Stimulated activated naive CD8-positive, alpha-beta T cell treated with anti-CD3 and anti-CD28 coated beads, Interleukin-15, Interleukin-2, amounts not matched to agents 100 ng/mL and 50 ng/mL, for 24 hours (primary cell): Measurements from ENCODE around the gene PRDM16.

Source experiments
- H3K27ac Mint-ChIP-seq: one replicate; pipeline ENCODE4 v1.8.0; 2021; ENCODE audit warnings: mild to moderate bottlenecking, mixed read lengths
- H3K27me3 Mint-ChIP-seq: one replicate; pipeline ENCODE4 v1.8.0; 2021; ENCODE audit warnings: mixed read lengths
- H3K36me3 Mint-ChIP-seq: one replicate; pipeline ENCODE4 v1.8.0; 2021; ENCODE audit warnings: low read depth, mixed read lengths
- H3K4me1 Mint-ChIP-seq: one replicate; pipeline ENCODE4 v1.8.0; 2021; ENCODE audit warnings: low read depth, mixed read lengths
- H3K4me3 Mint-ChIP-seq: one replicate; pipeline ENCODE4 v1.8.0; 2021; ENCODE audit warnings: mild to moderate bottlenecking, mixed read lengths
- H3K9me3 Mint-ChIP-seq: one replicate; pipeline ENCODE4 v1.8.0; 2021; ENCODE audit warnings: mixed read lengths

The PRDM16 gene

DNA sequence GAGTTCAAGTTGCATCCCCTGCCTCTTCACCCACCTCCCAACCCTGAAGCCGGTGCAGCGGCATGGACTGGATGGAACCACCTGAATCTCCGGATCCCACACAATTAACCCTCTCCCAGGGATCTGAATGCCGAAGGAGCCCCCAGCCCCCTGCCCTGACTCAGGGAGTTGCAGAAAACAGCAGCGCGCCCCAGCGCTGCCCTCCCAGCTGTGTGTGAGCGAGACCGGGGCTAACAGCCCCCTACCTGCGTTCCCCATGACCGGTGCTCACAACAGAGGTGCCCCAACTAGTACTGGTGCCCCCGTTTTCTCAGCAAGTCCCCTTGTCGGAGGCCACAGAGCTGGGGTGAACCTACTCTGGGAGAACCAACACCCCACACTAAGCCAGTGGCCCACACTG is 136.8 kb downstream of the PRDM16 start:
- no peak overlapping the region for H3K4me3 Mint-ChIP-seq
- H3K9me3 Mint-ChIP-seq = no peaks in the 10 kb centered on the region
- H3K27ac Mint-ChIP-seq = no peak overlapping the region
- no peaks in the 10 kb centered on the region for H3K36me3 Mint-ChIP-seq
- no peaks in the 10 kb centered on the region for H3K4me1 Mint-ChIP-seq
- H3K27me3 Mint-ChIP-seq = no peaks in the 10 kb centered on the region

DNA sequence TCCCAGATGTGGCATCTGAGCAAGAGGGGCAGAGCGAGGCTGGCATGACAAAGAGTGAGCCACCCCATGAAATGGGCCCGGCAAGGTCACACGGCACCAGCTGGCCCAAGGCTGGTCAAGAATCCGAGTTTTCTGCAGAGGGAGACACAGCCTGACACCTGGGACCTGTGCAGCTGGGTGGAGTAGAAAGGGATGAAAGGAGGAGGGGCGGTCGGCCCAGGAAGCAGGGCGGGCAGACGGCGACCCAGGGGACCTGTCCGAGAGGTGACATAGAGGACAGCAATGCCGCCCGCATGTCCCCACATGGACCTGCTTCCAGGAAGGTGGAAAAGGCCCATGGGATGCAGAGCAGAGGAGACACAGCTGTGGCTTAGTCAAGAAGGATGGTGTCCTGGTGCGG is 137.7 kb downstream of the PRDM16 start:
- Mint-ChIP-seq H3K4me1 (no peaks in the 10 kb centered on the region), H3K27ac (no peak overlapping the region), H3K27me3 (no peaks in the 10 kb centered on the region), H3K4me3 (no peak overlapping the region), H3K9me3 (no peaks in the 10 kb centered on the region), H3K36me3 (no peaks in the 10 kb centered on the region)

DNA sequence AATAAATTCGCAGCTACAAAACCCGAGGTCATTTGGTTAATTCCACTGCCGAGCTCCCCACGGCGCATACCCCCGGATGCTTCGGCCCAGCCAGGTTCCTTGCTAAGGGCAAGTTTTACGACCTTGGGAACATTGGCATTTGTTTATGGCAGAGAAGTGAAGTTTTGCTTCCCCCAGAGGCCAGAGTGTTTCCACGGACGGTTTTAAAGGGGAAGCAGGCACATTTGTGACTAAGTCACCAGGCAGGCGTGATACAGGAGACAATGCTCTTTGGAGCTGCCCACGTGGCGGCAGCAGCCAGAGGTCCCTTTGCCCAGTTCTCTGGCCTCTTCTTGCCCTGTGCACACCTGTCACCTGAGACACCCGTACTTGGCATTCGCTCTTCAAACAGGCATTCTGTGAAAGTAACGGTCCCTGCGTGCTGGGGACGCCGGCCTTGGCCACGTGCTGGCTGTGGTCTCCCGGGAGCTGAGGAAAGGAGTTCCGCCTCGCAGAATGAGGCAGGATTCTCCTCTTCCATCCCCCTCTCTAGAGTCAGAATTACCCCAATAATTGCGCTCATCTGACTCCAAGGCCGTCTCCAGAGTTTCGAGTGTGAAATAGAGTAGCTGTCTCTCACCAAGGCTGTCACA is 138.3 kb downstream of the PRDM16 start:
- no peak overlapping the region for H3K4me3 Mint-ChIP-seq
- no peaks in the 10 kb centered on the region for H3K27me3 Mint-ChIP-seq
- no peak overlapping the region for H3K27ac Mint-ChIP-seq

DNA sequence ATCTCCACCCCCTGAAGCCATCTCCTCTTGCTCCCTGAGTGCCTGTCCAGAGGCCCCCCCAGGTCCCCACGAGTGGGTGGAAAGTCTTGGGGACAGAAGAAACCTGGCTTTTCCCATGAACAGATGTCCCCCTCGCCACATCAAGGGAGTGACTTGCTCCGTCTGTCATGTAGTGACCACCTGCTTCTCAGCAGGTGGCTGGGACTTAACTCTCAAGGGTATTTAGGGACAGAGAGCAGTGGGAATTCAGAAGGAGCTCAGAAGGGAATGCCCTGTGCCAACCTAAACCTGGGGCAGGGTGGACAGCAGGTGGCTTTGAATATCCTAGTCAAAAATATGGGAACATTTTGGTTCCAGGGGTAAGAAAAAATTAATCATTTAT is 139.8 kb downstream of the PRDM16 start:
- H3K4me1 Mint-ChIP-seq = no peaks in the 10 kb centered on the region
- no peak overlapping the region for H3K4me3 Mint-ChIP-seq
- H3K9me3 Mint-ChIP-seq = no peaks in the 10 kb centered on the region
- no peaks in the 10 kb centered on the region for H3K36me3 Mint-ChIP-seq
- H3K27me3 Mint-ChIP-seq = no peaks in the 10 kb centered on the region
- no peak overlapping the region for H3K27ac Mint-ChIP-seq

More for the DNA sequence above, 138.3 kb downstream of the PRDM16 start:
- no peaks in the 10 kb centered on the region for H3K9me3 Mint-ChIP-seq
- no peaks in the 10 kb centered on the region for H3K36me3 Mint-ChIP-seq
- H3K4me1 Mint-ChIP-seq = no peaks in the 10 kb centered on the region

DNA sequence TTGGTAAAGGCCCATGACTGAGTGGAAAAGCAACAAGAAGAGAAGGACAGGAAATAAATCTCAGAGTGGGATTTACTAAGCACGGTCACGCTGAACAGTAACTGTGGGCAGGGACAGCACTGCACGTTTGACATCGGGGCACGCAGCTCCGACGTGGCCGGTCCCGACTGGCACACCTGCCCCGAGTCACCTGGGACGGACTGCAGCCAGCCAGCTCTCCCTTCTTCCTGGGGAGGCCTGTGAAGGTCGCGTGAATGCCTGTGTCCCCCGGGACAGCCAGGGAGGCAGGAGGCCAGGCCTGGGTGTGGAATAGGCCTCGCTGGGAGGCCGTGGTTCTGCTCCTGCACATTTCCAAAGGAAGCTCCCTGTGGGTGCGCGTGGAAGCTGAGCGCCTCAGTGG is 140.2 kb downstream of the PRDM16 start:
- H3K4me3 Mint-ChIP-seq = no peak overlapping the region
- no peaks in the 10 kb centered on the region for H3K27me3 Mint-ChIP-seq
- H3K27ac Mint-ChIP-seq = no peak overlapping the region
- no peaks in the 10 kb centered on the region for H3K4me1 Mint-ChIP-seq
- no peaks in the 10 kb centered on the region for H3K36me3 Mint-ChIP-seq
- no peaks in the 10 kb centered on the region for H3K9me3 Mint-ChIP-seq

DNA sequence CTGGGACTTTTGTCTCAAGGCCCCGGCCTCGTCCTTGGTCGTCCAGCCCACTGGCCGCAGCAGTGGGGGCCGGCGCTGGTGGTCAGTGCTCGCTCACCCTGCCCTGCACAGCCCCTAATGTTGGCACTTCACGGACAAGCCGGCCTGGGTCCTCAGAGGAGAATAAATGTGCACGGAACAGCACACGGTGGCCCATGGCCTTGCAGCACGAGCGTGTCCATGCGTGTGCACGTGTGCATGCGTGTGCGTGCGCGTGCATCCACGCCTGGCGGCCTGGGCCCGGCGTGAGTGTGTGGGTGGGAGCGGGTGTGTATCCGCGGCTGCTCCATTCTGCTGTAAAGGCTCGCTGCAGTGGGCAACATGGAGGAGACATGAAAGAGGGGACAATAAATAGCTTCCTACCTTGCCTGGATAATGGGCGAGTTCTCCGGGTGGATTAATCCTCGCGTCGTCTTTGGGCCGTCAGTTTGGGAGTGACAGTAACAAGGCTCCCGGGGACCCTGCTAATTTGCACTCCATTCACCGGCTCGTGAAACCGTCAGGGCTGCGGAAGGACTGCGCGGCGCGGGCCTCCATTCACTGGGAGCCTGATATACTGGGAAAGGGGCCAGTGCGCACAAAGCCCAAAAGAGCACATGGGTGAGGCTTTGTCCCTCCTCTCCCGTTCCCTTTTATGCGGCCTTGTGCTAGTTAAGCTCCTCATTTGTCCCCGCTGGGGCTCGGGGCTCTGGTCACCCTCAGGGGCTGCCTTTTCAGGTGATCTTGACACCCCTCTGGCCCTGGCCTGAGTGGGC is 142.8 kb downstream of the PRDM16 start:
- no peaks in the 10 kb centered on the region for H3K27me3 Mint-ChIP-seq
- H3K27ac Mint-ChIP-seq = no peak overlapping the region
- H3K36me3 Mint-ChIP-seq = no peaks in the 10 kb centered on the region
- H3K4me1 Mint-ChIP-seq = no peaks in the 10 kb centered on the region
- H3K4me3 Mint-ChIP-seq = no peak overlapping the region
- no peaks in the 10 kb centered on the region for H3K9me3 Mint-ChIP-seq

DNA sequence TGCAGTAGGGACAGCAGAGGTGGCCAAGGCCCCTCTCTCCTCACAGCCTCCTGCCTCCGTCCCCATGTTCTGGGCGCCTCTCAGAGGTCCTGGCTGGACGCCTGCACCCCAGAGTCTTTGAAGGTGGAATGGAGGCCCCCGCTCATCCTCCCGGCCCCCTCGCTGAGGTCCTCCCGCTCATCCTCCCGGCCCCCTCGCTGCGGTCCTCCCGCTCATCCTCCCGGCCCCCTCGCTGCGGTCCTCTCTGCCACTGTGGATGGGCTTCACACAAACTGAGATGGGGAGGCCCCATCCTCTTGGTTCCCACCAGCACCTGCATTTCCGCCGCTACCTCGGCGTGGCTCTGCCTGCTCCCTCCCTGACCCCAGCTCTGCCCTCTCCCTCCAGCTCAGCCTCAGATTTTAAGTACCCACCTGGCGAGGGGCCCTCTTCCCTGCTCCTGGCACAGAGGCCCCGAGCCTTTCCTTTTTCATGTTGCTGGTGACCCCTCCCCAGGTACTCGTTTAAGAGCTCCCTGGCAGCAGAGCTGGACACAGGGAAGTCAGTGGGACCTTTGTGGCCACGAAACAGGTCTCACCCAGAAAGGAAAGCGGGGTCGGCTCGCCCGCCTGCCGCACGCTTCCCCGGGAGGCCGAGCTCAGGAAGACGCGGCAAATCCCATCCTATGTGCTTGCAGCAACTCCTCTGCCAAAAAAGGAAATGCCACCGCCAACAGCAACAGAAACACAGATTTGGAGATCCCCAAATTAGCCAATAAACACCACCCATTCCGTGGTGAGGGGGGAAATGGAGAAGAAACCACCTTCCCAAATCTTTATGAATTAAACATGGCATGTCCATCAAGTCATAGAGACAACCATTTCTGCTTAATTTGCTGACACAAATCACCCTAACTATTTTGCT is 143.7 kb downstream of the PRDM16 start:
- no peaks in the 10 kb centered on the region for H3K4me1 Mint-ChIP-seq
- H3K4me3 Mint-ChIP-seq = no peak overlapping the region
- H3K27me3 Mint-ChIP-seq = no peaks in the 10 kb centered on the region
- H3K9me3 Mint-ChIP-seq = no peaks in the 10 kb centered on the region
- no peaks in the 10 kb centered on the region for H3K36me3 Mint-ChIP-seq
- H3K27ac Mint-ChIP-seq = no peak overlapping the region

DNA sequence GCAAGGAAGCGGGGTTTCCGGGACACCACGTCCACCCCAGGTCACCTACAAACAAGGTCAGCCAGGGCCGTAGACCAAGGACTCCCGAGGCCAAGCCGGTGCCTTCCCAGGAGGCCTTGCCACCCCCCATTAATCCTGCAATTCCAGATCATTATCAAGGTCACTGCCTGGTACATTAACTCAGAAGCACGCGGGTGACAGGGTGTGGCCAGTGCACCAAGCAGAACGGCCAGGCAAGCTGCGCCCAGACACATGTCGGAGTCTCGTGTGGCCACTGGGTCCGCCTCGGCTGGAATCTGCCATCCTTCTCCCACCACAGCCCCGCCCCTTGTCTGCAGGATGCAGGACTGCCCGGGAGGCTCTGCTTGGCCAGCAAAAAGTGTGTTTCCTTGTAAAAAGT is 144.7 kb downstream of the PRDM16 start:
- H3K4me1 Mint-ChIP-seq = no peaks in the 10 kb centered on the region
- H3K27ac Mint-ChIP-seq = no peak overlapping the region
- no peaks in the 10 kb centered on the region for H3K27me3 Mint-ChIP-seq
- H3K9me3 Mint-ChIP-seq = no peaks in the 10 kb centered on the region
- H3K36me3 Mint-ChIP-seq = no peaks in the 10 kb centered on the region
- H3K4me3 Mint-ChIP-seq = no peak overlapping the region

DNA sequence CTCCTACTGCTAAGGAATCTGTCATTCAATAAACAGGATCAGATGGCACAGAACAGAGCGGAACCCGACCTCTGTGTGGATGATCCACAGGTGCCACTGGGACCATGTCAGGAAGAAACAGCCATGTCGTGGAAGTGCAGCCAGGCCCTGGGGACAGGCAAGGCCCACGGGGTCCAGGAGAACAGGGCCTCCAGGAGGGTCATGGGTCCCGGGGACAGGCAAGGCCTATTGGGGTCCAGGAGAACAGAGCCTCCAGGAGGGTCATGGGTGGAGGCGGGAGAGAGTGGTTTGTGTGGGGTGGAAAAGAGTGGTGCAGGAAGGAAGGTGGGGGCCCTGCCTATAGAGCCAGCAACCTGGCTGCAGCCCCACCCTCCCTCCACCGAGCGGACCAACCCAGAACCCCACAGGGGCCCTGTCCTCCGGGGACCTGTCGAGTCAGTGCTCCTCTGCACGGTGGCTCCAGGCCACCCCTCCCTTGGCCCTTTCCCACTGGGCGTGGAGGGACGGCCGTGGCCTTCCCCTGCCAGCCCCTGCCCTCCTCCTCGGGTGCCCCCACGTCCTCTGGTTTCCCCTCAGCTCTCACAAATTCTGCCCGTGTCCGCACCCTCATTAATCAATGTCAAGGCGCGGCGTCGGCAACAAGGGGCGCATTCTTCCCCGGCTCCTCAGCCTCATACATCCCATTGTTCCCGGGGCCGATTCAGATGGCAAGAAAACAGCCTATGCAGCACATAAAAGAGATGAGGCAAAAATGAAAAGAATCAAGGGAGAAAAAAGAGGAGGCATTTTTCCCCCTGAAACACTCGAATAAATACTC is 146.4 kb downstream of the PRDM16 start:
- H3K36me3 Mint-ChIP-seq = no peaks in the 10 kb centered on the region
- no peaks in the 10 kb centered on the region for H3K9me3 Mint-ChIP-seq
- H3K27ac Mint-ChIP-seq = no peak overlapping the region
- H3K4me1 Mint-ChIP-seq = no peaks in the 10 kb centered on the region
- no peak overlapping the region for H3K4me3 Mint-ChIP-seq
- H3K27me3 Mint-ChIP-seq = no peaks in the 10 kb centered on the region

DNA sequence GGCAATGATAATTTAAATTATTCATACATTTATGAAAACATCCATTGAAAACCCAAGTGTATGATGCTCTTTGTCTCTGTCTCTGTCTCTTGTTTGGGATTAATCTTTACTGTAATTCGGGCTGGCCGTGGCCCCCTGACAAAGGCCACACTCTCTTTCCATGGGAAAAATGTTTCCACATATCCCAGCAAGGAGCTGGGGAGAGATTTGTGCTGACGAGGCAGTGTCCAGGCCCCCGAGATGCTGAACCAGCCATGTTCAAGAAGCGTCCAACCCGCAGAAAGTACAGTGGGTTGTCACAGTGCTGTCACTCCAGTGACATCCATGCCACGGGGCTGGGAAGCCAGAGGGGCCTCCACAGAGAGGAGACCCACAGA is 147.0 kb downstream of the PRDM16 start:
- no peaks in the 10 kb centered on the region for H3K36me3 Mint-ChIP-seq
- H3K27me3 Mint-ChIP-seq = no peaks in the 10 kb centered on the region
- H3K4me3 Mint-ChIP-seq = no peak overlapping the region
- no peaks in the 10 kb centered on the region for H3K9me3 Mint-ChIP-seq
- no peaks in the 10 kb centered on the region for H3K4me1 Mint-ChIP-seq
- no peak overlapping the region for H3K27ac Mint-ChIP-seq

DNA sequence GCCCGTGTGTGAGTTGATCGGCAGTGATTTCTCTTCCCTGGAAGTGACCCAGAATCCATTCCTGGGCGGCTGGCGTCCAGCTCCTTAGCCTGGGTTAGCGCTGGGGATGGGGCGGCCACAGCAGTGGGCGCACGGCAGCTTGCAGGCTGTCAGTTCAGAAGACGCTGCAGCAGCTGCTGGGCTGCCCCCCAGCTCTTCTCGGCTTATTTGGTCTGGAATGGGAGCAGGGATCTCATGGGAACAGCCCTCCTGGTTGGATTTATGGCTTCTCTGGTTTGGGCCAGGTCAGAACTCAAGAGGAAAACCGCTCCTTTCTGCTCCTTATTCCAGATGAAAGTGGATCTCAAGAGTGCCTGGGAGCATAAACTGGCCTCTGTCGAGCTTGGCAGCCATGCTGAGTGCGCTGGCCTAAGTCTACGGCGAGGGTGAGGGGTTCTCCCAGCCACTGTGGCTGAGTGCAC is 148.2 kb downstream of the PRDM16 start:
- Mint-ChIP-seq H3K4me1 (no peaks in the 10 kb centered on the region), H3K36me3 (no peaks in the 10 kb centered on the region), H3K27ac (no peak overlapping the region), H3K27me3 (no peaks in the 10 kb centered on the region), H3K9me3 (no peaks in the 10 kb centered on the region), H3K4me3 (no peak overlapping the region)

DNA sequence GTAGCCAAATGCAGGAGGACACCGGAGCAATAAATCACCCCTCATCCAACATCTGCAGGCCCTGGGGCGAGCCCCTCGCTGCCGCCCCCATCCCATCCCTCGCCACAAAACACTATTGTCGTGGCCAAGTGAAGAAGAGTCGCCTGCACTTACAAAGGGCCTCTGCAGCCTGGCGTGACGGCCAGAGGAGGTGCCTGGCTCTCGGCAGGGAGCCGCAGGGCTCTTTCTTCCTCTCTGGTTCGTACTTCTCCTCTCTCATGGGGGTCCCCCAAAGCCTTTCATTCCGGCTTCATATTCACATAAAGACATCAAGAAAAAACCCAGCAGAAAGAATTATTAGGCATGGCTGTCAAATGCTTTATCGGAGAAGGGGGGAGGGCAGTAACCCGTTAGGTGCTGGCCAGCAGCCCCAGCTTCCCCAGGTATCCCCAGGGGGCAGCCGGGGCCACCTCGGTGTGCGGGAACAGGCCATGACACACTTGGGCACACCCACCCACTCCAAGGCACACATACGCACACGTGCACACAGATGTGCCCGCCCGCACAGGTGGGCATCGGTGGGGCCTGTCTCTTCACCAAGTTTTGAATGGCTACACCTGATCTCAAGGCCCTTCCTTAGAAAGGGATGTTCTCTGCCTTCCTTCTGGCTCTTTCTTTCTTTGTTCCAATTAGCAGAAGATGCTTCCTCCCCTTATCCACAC is 149.1 kb downstream of the PRDM16 start:
- Mint-ChIP-seq H3K9me3 (no peaks in the 10 kb centered on the region), H3K36me3 (no peaks in the 10 kb centered on the region), H3K27ac (no peak overlapping the region), H3K4me1 (no peaks in the 10 kb centered on the region), H3K27me3 (no peaks in the 10 kb centered on the region), H3K4me3 (no peak overlapping the region)

DNA sequence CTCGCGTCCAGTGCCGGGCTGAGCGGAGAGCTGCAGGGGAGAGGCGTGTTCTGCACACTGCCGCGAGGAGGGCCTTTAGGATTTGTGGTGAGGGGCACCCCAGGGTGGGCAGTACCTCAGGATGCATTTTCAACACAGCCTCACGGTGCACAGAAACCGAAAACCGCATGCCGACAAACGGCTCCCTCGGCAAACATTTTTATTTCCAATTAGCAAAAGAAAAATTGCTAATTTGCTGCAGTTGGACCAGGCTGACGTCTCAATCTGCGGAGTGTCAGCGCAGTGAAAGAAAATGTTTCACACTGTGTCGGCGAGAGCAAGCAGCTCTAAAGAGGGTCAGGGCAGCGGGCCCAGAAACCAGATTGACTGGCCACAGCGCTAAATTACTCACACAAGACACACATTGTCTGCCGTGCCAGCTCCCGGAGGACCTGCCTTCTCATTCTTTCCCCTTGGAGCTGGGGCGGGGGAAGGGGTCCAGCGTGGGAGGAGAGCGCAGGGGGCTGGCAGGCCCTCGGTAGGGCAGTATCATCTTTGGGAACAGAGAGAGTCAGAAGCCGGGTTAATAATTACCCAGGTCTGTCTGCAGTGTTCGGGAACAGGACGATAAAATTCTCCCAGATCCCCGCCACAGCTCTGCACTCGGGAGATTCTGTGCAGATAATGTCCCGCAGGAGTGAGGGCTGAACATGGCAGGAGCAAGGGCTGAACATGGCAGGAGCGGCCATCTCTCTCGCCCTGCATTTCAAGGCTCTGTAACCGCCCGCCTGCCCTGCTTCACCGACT is 150.2 kb downstream of the PRDM16 start:
- Mint-ChIP-seq H3K9me3 (no peaks in the 10 kb centered on the region), H3K27ac (no peak overlapping the region), H3K4me3 (no peak overlapping the region), H3K36me3 (no peaks in the 10 kb centered on the region), H3K4me1 (no peaks in the 10 kb centered on the region), H3K27me3 (no peaks in the 10 kb centered on the region)
